Measurements from ENCODE around the gene PTPRG. TPM values are rescaled to one million over a fixed set of nuclear protein-coding genes. Genes with fewer than 3 reads are reported as not detected.
A peak's percentile ranks its signal among the peaks of the same experiment; 100 is the strongest.

PTPRG gene
- total RNA-seq, 2 donors from 2014 or later = 76.5 to 108 TPM

DNA sequence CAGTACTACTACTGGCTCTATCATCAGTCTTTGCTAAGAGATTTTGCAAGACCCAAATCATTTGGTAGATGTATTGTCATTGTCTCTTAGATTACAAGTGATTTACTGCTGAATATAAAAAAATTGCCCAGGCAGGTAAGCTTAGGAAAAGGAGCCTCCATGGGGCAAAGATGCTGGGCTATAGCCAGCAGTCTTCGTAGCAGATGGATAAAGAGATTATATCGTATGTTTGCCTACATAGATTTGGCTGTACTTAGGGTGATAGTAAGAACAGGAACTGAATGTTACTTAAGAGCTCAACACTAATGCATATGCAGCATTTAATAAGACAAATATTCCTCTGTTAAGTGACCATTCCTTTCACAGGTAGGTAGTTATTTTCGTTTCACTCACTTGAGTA, 48.9 kb downstream of the PTPRG start:
- Histone ChIP-seq H3K9ac (ENCODE audit: extremely low read depth, low read length, poor library complexity, severe bottlenecking) (no peak overlapping the region), H3K36me3 (ENCODE audit: control insufficient read depth, insufficient read depth, low read length) (peaks cover 14% of the 10 kb centered on the region), H3K9me3 (ENCODE audit: control insufficient read depth, low read length) (no peaks in the 10 kb centered on the region), H3K27ac (ENCODE audit: low read depth, low read length) (no peak overlapping the region), H3K4me1 (ENCODE audit: control insufficient read depth, insufficient read depth, low read length) (peaks cover 3% of the 10 kb centered on the region), H3K27me3 (ENCODE audit: control insufficient read depth, insufficient read depth, low read length, poor library complexity, severe bottlenecking) (no peaks in the 10 kb centered on the region), H3K4me3 (ENCODE audit: low read length) (no peak overlapping the region)
- no peak for DNase-seq
- H3K9me3 Mint-ChIP-seq = no peaks in the 10 kb centered on the region
- H3K27me3 Mint-ChIP-seq (ENCODE audit: insufficient read depth) = no peaks in the 10 kb centered on the region
- 67 to 88% methylated on average over 1 to 3 of the region's 3 CpGs for WGBS, 2 experiments (ENCODE audit: insufficient coverage in 1 of 2, insufficient read length in 1 of 2)
- peaks cover 29% of the 10 kb centered on the region for H3K4me1 Mint-ChIP-seq
- H3K4me3 Mint-ChIP-seq = no peak overlapping the region
- peaks cover 11% of the 10 kb centered on the region for H3K36me3 Mint-ChIP-seq (ENCODE audit: low read depth)
- no peak for TF ChIP-seq CTCF (conservative IDR thresholded peaks at IDR 0.05)
- H3K27ac Mint-ChIP-seq = no peak overlapping the region

- TF ChIP-seq CTCF (conservative IDR thresholded peaks at IDR 0.05) = no peak
- WGBS, 2 experiments (ENCODE audit: insufficient coverage in 1 of 2, insufficient read length in 1 of 2) = 84 to 93% methylated on average over 10 to 13 of the region's 13 CpGs
- Histone ChIP-seq H3K4me1 (ENCODE audit: control insufficient read depth, insufficient read depth, low read length) (peaks cover 3% of the 10 kb centered on the region), H3K27ac (ENCODE audit: low read depth, low read length) (no peak overlapping the region), H3K9ac (ENCODE audit: extremely low read depth, low read length, poor library complexity, severe bottlenecking) (no peak overlapping the region), H3K27me3 (ENCODE audit: control insufficient read depth, insufficient read depth, low read length, poor library complexity, severe bottlenecking) (no peaks in the 10 kb centered on the region), H3K9me3 (ENCODE audit: control insufficient read depth, low read length) (no peaks in the 10 kb centered on the region), H3K4me3 (ENCODE audit: low read length) (no peak overlapping the region), H3K36me3 (ENCODE audit: control insufficient read depth, insufficient read depth, low read length) (no peaks in the 10 kb centered on the region)
- H3K27me3 Mint-ChIP-seq (ENCODE audit: insufficient read depth) = no peaks in the 10 kb centered on the region
- no peaks in the 10 kb centered on the region for H3K36me3 Mint-ChIP-seq (ENCODE audit: low read depth)
- H3K9me3 Mint-ChIP-seq = no peaks in the 10 kb centered on the region
- no peak for DNase-seq
- peaks cover 34% of the 10 kb centered on the region for H3K4me1 Mint-ChIP-seq
- H3K4me3 Mint-ChIP-seq = no peak overlapping the region
- H3K27ac Mint-ChIP-seq = peak overlapping the region; percentile 3
Observed at GRCh38 chr3:61612211-61613194, 51.1 kb downstream of the PTPRG start.

GRCh38 chr3:61613666-61614065, 52.3 kb downstream of the PTPRG start:
- Mint-ChIP-seq H3K27ac (no peak overlapping the region), H3K36me3 (ENCODE audit: low read depth) (peaks cover 3% of the 10 kb centered on the region), H3K9me3 (no peaks in the 10 kb centered on the region), H3K27me3 (ENCODE audit: insufficient read depth) (no peaks in the 10 kb centered on the region), H3K4me3 (no peak overlapping the region), H3K4me1 (peaks cover 26% of the 10 kb centered on the region)
- DNase-seq = no peak
- Histone ChIP-seq H3K27me3 (ENCODE audit: control insufficient read depth, insufficient read depth, low read length, poor library complexity, severe bottlenecking) (no peaks in the 10 kb centered on the region), H3K4me1 (ENCODE audit: control insufficient read depth, insufficient read depth, low read length) (no peaks in the 10 kb centered on the region), H3K9ac (ENCODE audit: extremely low read depth, low read length, poor library complexity, severe bottlenecking) (no peak overlapping the region), H3K4me3 (ENCODE audit: low read length) (no peak overlapping the region), H3K9me3 (ENCODE audit: control insufficient read depth, low read length) (no peaks in the 10 kb centered on the region), H3K36me3 (ENCODE audit: control insufficient read depth, insufficient read depth, low read length) (no peaks in the 10 kb centered on the region), H3K27ac (ENCODE audit: low read depth, low read length) (no peak overlapping the region)
- no peak for TF ChIP-seq CTCF (conservative IDR thresholded peaks at IDR 0.05)
- 80 to 100% methylated on average over 1 of the region's 1 CpG for WGBS, 2 experiments (ENCODE audit: insufficient coverage in 1 of 2, insufficient read length in 1 of 2)
